K562 (cell line): ENCODE measurements around the gene SERPIND1. TPM values are rescaled to one million over a fixed set of nuclear protein-coding genes. Genes with fewer than 3 reads are reported as not detected.

Source experiments
- C11orf30 ChIP-seq: fragments of 450-650 bp; IDR thresholded peaks from 2 replicates; pipeline ENCODE4 v1.6.1; 2016; ENCODE audit warnings: low read depth, mild to moderate bottlenecking
- CBFA2T2 ChIP-seq: fragments of 450-650 bp; conservative IDR thresholded peaks from 2 replicates; pipeline ENCODE4 v1.6.1; 2017; ENCODE audit warnings: mild to moderate bottlenecking
- CHD2 ChIP-seq: IDR thresholded peaks from 2 replicates; pipeline ENCODE4 v1.6.1; 2011; ENCODE audit warnings: low read depth, low read length
- CHD4 ChIP-seq: fragments of 200-600 bp; sonication (generic); IDR thresholded peaks from 3 replicates; pipeline ENCODE4 v1.6.1; 2012; ENCODE audit warnings: low read depth, mild to moderate bottlenecking, mixed read lengths, low read length, inconsistent platforms; ENCODE audit not compliant: insufficient read depth, insufficient replicate concordance, poor library complexity, severe bottlenecking
- CREB1 ChIP-seq, 2 experiments: sonication (generic) in 1 of 2; formaldehyde crosslinking in 1 of 2; IDR thresholded peaks; 2 replicates each; pipeline versions ENCODE4 v1.6.1 to v1.8.0; 2012 to 2022; ENCODE audit warnings: inconsistent platforms in 1 of 2, mild to moderate bottlenecking in 1 of 2, missing genetic modification reagents in 1 of 2, moderate library complexity in 1 of 2
- ELF1 ChIP-seq: fragments of 200-800 bp; sonication (Bioruptor generic); IDR thresholded peaks from 2 replicates; pipeline ENCODE4 v1.6.1; 2016; ENCODE audit warnings: missing genetic modification characterization, missing compliant biosample characterization
- ERF ChIP-seq: fragments of 450-650 bp; formaldehyde crosslinking; IDR thresholded peaks from 2 replicates; pipeline ENCODE4 v1.4.0; 2020; ENCODE audit warnings: mild to moderate bottlenecking, mixed read lengths
- GATAD2B ChIP-seq: fragments of 450-650 bp; IDR thresholded peaks from 2 replicates; pipeline ENCODE4 v1.6.1; 2017; ENCODE audit warnings: mild to moderate bottlenecking, borderline replicate concordance
- HLTF ChIP-seq: fragments of 450-650 bp; IDR thresholded peaks from 2 replicates; pipeline ENCODE4 v1.6.1; 2016
- MTA2 ChIP-seq: fragments of 450-650 bp; IDR thresholded peaks from 2 replicates; pipeline ENCODE4 v1.6.1; 2016; ENCODE audit warnings: low read depth
- PRDM10 ChIP-seq: fragments of 450-650 bp; IDR thresholded peaks from 2 replicates; pipeline ENCODE4 v1.6.1; 2018; ENCODE audit not compliant: partially characterized antibody
- SMC3 ChIP-seq: conservative IDR thresholded peaks from 2 replicates; pipeline ENCODE4 v1.6.1; 2011; ENCODE audit warnings: low read depth, low read length, improper control_type of control experiment; ENCODE audit not compliant: insufficient read depth
- TOE1 ChIP-seq, 2 experiments: fragments of 450-650 bp in 1 of 2; sonication (generic) in 1 of 2; formaldehyde crosslinking in 1 of 2; IDR thresholded peaks; 2 replicates each; pipeline versions ENCODE4 v1.7.1 to v1.8.0; 2016 to 2022; ENCODE audit warnings: borderline replicate concordance in 2 of 2, mild to moderate bottlenecking in 2 of 2, antibody characterized with exemption in 1 of 2, inconsistent platforms in 1 of 2, low read depth in 1 of 2, missing genetic modification reagents in 1 of 2, moderate library complexity in 1 of 2
- TRIM24 ChIP-seq, 2 experiments: fragments of 450-650 bp; IDR thresholded peaks; 2 replicates each; pipeline ENCODE4 v1.6.1; 2016
- TSC22D4 ChIP-seq: fragments of 450-650 bp; IDR thresholded peaks from 2 replicates; pipeline ENCODE4 v1.6.1; 2016; ENCODE audit warnings: missing genetic modification characterization, missing biosample characterization, control low read depth
- ZKSCAN3 ChIP-seq: fragments of 250-450 bp; sonication (Bioruptor Pico); IDR thresholded peaks from 2 replicates; pipeline ENCODE4 v1.4.0; 2020
- ZKSCAN8 ChIP-seq: fragments of 200-800 bp; sonication (Bioruptor generic); IDR thresholded peaks from 2 replicates; pipeline ENCODE4 v1.6.1; 2016; ENCODE audit warnings: missing genetic modification characterization, missing compliant biosample characterization
- ZNF449 ChIP-seq: fragments of 250-450 bp; sonication (Bioruptor Pico); IDR thresholded peaks from 2 replicates; pipeline ENCODE4 v1.8.0; 2022; ENCODE audit warnings: moderate library complexity, mild to moderate bottlenecking, inconsistent platforms
- ZNF785 ChIP-seq: fragments of 250-450 bp; sonication (Bioruptor Pico); IDR thresholded peaks from 2 replicates; pipeline ENCODE4 v1.4.0; 2020; ENCODE audit warnings: mild to moderate bottlenecking
- polyA plus RNA-seq, 8 experiments: library from polyadenylated mRNA; depleted of rRNA in 4 of 8; stranded (reverse) in 5 of 8; unstranded in 3 of 8; fragments of >200 nt; fragmentation: Nextera tagmentation in 2 of 8; fragmentation: Illumina TruSeq in 1 of 8; extraction: Ambion mirVana in 2 of 8; extraction: Trizol in 1 of 8; gene quantifications; 2 replicates each; pipeline versions ENCODE4 v1.2.1 to v1.2.3, GENCODE V29; 2011 to 2014; ENCODE audit warnings: inconsistent platforms in 1 of 8, missing spikeins in 1 of 8
- total RNA-seq, 7 experiments: library from RNA; depleted of rRNA in 6 of 7; stranded (reverse); fragments of >200 nt in 6 of 7; fragmentation: Illumina TruSeq in 2 of 7; extraction: Trizol in 2 of 7; gene quantifications; 2 replicates each; pipeline versions ENCODE4 v1.2.1 to v1.2.3, GENCODE V29; 2011 to 2021; ENCODE audit warnings: low replicate concordance in 1 of 7
- TF ChIP-seq, protein P1 (sequence below), 3 experiments: fragments of 200-800 bp in 1 of 3; sonication (Bioruptor generic) in 1 of 3; sonication (generic) in 1 of 3; formaldehyde crosslinking in 1 of 3; IDR thresholded peaks; 2 replicates each; pipeline versions ENCODE4 v1.6.1 to v1.8.0; 2016 to 2022; ENCODE audit warnings: mild to moderate bottlenecking in 2 of 3, missing compliant biosample characterization in 2 of 3, missing genetic modification characterization in 2 of 3, missing genetic modification reagents in 1 of 3
- TF ChIP-seq, protein P2 (sequence below): sonication (generic); formaldehyde crosslinking; IDR thresholded peaks from 2 replicates; pipeline ENCODE4 v1.8.0; 2022; ENCODE audit warnings: missing genetic modification reagents, mild to moderate bottlenecking, moderate library complexity, borderline replicate concordance

The SERPIND1 gene
- total and polyA plus RNA-seq, 9 of the 15 experiments (the other 6 are each of a cell fraction or from before 2014, with no cell fraction given), result 0.04 to 0.11 (median 0.09) TPM; not detected in 6

- TF ChIP-seq GATAD2B, result no peak
- peak; percentile 32 for TF ChIP-seq PRDM10
- TF ChIP-seq C11orf30, result peak; percentile 99
- no peak for TF ChIP-seq ELF1
- TF ChIP-seq, protein P1, sequence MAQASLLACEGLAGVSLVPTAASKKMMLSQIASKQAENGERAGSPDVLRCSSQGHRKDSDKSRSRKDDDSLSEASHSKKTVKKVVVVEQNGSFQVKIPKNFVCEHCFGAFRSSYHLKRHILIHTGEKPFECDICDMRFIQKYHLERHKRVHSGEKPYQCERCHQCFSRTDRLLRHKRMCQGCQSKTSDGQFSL (CRISPR knock-in tag; IDR thresholded peaks at IDR 0.05), result 0 out of 2 replicates have a peak, but pooled peaks have one; percentile 40
- TF ChIP-seq, protein P1 (tag; IDR thresholded peaks at IDR 0.05), result no peak
- TF ChIP-seq SMC3, result no peak
- TF ChIP-seq TRIM24 (IDR thresholded peaks at IDR 0.05), result 0 out of 4 replicates have a peak, but pooled peaks of 1 of the 2 experiments have one; percentile 30
- no peak for TF ChIP-seq MTA2
- TF ChIP-seq ZKSCAN3 (CRISPR knock-in tag), result no peak
- no peak for TF ChIP-seq ZKSCAN8 (CRISPR knock-in tag)
- TF ChIP-seq CHD4, result no peak
- no peak for TF ChIP-seq TOE1 (IDR thresholded peaks at IDR 0.05; ENCODE audit: borderline replicate concordance)
- TF ChIP-seq TOE1 (CRISPR knock-in tag; IDR thresholded peaks at IDR 0.05; ENCODE audit: borderline replicate concordance, low read depth), result peak; percentile 94; the same call in 1 of the 2 replicates
- TF ChIP-seq ZNF449 (CRISPR knock-in tag), result no peak
- no peak for TF ChIP-seq CREB1 (IDR thresholded peaks at IDR 0.05)
- no peak for TF ChIP-seq CREB1 (CRISPR knock-in tag; IDR thresholded peaks at IDR 0.05)
- 0 out of 2 replicates have a peak, but pooled peaks have one; percentile 43 for TF ChIP-seq ERF (CRISPR knock-in tag)
- no peak for TF ChIP-seq HLTF
- TF ChIP-seq CHD2, result no peak
- 0 out of 2 replicates have a peak, but pooled peaks have one; percentile 23 for TF ChIP-seq TSC22D4 (tag)
- TF ChIP-seq CBFA2T2, result 0 out of 2 replicates have a peak, but pooled peaks have one; percentile 15
- no peak for TF ChIP-seq ZNF785
- TF ChIP-seq, protein P2, sequence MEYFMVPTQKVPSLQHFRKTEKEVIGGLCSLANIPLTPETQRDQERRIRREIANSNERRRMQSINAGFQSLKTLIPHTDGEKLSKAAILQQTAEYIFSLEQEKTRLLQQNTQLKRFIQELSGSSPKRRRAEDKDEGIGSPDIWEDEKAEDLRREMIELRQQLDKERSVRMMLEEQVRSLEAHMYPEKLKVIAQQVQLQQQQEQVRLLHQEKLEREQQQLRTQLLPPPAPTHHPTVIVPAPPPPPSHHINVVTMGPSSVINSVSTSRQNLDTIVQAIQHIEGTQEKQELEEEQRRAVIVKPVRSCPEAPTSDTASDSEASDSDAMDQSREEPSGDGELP, result 0 out of 2 replicates have a peak, but pooled peaks have one; percentile 21
Measured at GRCh38 chr22:20807315-20807752, 33.4 kb downstream of the SERPIND1 start (continued).
